ENCODE measurements around the gene ZNF761.
"Not testable (repeated sequence)": the region's sequence is repeated elsewhere in the genome, so short reads cannot be mapped to it uniquely, and the experiment has no call there.

ZNF761 gene

DNA sequence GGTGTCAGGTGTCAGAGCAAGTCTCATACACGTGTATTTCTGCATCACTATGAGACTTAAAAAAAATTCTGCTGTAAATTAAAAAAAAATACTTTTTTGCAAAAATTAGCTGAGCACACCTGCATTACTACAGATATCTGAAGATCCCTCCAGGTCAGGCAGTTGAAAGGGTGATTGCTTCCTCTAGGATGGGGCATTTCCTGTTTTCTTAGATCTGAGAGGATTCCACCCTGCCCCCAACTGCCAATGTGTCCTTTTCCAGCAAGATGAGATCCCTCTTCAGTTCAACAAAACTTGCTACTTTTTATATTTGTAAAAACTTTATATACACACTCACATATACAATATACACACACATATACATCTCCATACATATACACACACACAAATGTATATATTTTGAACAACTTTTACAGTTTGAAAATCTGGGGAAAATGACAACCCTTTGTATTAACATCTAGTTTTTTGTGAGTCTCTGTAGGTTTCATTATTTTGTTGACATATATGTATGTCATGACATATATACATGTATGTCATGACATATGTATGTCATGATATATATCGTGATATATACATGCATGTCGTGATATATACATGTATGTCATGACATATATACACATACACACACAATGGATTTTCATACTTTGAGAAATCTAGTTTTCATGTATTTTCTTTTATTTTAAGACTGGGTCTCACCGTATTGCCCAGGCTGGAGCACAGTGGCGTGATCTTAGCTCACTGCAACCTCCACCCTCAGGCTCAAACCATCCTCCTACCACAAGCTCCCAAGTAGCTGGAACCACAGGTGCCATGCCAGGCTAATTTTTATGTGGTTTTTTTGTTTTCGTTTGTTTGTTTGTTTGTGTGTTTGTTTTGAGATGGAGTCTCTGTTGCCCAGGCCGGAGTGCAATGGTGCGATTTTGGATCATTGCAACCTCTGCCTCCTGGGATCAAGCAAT is 53.5 kb downstream of the ZNF761 start:
- DNase-seq (ENCODE audit: low read depth): no peak
- no peak overlapping the region for H3K4me3 ChIP-seq (ENCODE audit: low read depth, low read length)
- TF ChIP-seq, protein P1, sequence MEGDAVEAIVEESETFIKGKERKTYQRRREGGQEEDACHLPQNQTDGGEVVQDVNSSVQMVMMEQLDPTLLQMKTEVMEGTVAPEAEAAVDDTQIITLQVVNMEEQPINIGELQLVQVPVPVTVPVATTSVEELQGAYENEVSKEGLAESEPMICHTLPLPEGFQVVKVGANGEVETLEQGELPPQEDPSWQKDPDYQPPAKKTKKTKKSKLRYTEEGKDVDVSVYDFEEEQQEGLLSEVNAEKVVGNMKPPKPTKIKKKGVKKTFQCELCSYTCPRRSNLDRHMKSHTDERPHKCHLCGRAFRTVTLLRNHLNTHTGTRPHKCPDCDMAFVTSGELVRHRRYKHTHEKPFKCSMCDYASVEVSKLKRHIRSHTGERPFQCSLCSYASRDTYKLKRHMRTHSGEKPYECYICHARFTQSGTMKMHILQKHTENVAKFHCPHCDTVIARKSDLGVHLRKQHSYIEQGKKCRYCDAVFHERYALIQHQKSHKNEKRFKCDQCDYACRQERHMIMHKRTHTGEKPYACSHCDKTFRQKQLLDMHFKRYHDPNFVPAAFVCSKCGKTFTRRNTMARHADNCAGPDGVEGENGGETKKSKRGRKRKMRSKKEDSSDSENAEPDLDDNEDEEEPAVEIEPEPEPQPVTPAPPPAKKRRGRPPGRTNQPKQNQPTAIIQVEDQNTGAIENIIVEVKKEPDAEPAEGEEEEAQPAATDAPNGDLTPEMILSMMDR (IDR thresholded peaks at IDR 0.05; ENCODE audit: insufficient read depth, low read depth, low read length, missing control alignments): no peak

DNA sequence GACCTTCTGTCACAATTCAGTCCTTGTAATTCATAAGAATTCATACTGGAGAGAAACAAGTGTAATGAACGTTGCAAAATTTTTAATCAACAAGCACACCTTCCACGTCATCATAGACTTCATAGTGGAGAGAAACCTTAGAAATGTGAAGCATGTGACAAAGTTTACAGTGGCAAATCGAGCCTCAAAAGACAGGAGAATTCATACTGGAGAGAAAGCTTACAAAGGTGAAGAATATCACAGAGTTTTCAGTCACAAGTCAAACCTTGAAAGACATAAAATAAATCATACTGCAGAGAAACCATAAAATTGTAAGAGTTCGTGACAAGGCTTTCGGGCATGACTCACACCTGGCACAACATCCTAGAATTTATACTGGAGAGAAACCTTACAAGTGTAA is 60.4 kb downstream of the ZNF761 start:
- H3K4me3 ChIP-seq (ENCODE audit: low read depth, low read length): no peak overlapping the region
- no peak for DNase-seq (ENCODE audit: low read depth)

DNA sequence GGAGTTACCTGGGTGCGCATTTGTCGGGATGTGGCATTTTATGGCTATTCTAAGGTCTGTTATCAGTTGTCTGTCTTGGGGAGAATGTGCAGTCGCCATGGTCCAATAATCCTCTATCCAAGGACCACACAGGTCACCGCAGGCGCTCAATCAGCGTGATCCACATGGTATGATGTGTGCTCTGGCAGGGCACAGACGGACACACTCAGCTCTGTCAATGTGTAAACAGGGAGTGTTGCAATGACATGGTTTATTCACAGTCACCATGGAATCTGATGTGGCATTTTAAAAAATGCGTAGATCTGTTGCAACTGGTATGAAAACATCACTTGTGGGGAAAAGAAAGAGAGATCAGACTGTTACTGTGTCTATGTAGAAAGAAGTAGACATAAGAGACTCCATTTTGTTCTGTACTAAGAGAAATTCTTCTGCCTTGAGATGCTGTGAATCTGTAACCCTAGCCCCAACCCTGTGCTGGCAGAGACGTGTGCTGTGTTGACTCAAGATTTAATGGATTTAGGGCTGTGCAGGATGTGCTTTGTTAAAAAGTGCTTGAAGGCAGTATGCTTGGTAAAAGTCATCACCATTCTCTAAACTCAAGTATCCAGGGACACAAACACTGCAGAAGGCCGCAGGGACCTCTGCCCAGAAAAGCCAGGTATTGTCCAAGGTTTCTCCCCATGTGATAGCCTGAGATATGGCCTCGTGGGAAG is 65.7 kb downstream of the ZNF761 start:
- DNase-seq (ENCODE audit: low read depth); H3K4me3 ChIP-seq (ENCODE audit: low read depth, low read length): not testable (repeated sequence)

More for the DNA sequence above, 60.4 kb downstream of the ZNF761 start:
- TF ChIP-seq, protein P1 (IDR thresholded peaks at IDR 0.05; ENCODE audit: insufficient read depth, low read depth, low read length, missing control alignments): no peak

DNA sequence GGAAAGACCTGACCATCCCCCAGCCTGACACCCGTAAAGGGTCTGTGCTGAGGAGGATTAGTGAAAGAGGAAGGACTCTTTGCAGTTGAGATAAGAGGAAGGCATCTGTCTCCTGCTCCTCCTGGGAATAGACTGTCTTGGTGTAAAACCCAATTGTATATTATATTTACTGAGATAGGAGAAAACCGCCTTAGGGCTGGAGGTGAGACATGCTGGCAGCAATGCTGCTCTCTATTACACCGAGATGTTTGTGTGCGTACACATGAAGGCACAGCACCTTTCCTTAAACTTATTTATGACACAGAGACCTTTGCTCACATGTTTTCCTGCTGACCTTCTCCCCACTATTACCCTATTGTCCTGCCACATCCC is 66.2 kb downstream of the ZNF761 start:
- not testable (repeated sequence) for DNase-seq (ENCODE audit: low read depth); H3K4me3 ChIP-seq (ENCODE audit: low read depth, low read length)

DNA sequence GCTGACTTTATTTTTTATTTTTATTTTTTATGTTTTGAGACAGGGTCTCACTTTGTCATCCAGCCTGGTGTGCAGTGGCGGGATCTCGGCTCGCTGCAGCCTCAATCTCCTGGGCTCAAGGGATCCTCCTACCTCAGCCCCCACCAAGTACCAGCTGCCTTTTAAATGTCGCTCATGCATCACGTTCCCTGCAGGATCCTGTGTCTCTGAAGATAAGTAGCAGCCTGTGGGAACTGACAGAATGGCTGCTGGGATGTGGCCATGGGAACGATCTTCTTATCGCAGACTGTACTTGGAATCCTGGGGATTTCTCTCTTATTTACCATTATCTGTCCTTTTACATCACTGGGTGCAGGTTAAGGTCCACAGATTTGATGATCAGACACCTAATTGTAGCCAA is 71.4 kb downstream of the ZNF761 start:
- DNase-seq (ENCODE audit: low read depth); H3K4me3 ChIP-seq (ENCODE audit: low read depth, low read length): not testable (repeated sequence)

DNA sequence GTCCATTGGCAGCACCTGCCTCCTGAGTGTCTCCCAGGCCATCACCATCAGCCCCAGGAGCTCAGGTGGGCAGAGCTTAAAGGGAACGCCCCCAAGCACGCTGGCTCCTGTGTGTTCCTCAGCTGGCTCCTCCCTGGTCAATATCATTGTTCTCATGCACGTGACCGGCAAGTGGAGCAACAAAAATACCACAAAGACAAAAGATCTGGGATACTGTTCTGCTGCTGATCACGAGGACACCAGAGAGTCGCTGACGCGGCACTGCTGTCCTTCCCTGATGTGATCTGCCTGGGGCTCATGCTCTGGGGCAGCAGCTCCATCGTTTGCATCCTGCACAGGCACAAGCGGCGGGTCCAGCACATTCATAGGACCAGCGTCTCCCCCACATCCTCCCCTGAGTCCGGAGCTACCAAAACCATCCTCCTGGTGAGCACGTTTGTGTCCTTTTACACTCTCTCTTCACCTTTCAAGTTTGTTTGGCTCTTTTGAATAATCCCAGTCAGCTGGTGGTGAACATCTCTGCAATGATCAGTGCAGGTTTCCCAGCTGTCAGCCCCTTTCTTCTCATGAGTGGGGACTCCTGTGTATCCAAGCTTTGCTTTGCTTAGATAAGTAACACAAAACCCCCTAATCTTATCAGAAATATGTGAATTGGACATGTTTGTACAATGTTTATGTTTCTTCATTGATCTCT is 72.0 kb downstream of the ZNF761 start:
- DNase-seq (ENCODE audit: low read depth); H3K4me3 ChIP-seq (ENCODE audit: low read depth, low read length): not testable (repeated sequence)

DNA sequence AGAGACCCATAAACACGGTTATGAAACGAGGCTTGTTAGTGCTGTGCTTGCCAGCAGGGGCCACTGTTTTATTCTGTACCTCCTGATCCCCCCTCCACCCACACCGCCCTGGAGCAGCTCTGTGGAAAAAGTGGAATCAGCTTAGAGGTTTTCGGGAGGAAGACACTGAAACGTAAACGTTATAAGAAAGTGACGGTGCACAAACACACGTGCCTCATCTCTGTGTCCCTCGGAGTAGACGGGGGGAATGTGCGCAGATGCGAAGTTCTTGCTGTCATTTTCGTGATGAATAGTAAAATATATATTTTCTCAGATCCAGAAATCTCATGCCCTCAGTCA is 72.5 kb downstream of the ZNF761 start:
- H3K4me3 ChIP-seq (ENCODE audit: low read depth, low read length); DNase-seq (ENCODE audit: low read depth): not testable (repeated sequence)

DNA sequence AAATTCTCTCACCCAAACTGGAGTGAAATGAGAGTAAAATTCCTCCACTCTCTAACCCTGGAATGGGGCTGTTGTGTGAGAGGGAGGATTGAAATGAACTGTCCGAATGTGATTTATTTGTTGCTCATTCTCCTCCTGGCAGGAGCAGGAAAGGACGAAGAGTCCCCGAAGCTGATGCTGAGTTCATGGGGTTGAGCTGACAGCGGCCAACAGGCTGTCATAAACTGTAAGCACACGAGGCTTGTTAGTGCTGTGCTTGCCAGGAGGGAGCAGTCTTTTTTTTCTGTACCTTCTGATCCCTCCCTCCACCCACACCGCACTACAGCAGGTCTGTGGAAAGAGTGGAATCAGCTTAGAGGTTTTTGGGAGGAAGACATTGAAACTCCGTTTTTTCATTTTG is 73.1 kb downstream of the ZNF761 start:
- H3K4me3 ChIP-seq (ENCODE audit: low read depth, low read length): no peak overlapping the region
- TF ChIP-seq, protein P1 (IDR thresholded peaks at IDR 0.05; ENCODE audit: insufficient read depth, low read depth, low read length, missing control alignments): no peak
- no peak for DNase-seq (ENCODE audit: low read depth)

DNA sequence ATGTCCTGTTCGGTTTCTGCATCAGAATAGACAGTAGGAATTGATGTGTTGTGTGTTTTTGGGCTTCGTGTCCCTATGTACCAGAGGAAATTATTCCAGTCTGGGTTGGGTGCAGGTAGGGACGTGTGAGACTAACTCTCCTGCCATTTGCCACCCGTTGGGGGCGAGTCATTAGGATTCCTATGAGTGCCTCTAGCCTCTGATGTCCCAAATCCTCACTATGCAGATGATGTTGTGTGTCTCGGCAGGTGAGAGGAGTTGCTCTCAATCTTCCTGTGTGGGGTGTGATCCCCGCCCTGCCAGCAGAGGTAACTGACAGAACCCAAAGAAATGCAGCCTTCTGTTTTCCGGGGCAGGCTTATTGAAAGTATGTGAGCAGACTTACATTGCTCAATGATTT is 74.9 kb downstream of the ZNF761 start:
- TF ChIP-seq, protein P1 (IDR thresholded peaks at IDR 0.05; ENCODE audit: insufficient read depth, low read depth, low read length, missing control alignments): no peak
- H3K4me3 ChIP-seq (ENCODE audit: low read depth, low read length): no peak overlapping the region
- DNase-seq (ENCODE audit: low read depth): no peak

Data from GM12865 (cell line).